Raji (cell line): Measurements from ENCODE around the gene XG.

Source experiments
- POLR2A ChIP-seq: IDR thresholded peaks from 2 replicates; pipeline ENCODE4 v1.6.1; 2011; ENCODE audit warnings: low read depth, low read length, control low read depth; ENCODE audit not compliant: insufficient read depth

Gene XG

DNA sequence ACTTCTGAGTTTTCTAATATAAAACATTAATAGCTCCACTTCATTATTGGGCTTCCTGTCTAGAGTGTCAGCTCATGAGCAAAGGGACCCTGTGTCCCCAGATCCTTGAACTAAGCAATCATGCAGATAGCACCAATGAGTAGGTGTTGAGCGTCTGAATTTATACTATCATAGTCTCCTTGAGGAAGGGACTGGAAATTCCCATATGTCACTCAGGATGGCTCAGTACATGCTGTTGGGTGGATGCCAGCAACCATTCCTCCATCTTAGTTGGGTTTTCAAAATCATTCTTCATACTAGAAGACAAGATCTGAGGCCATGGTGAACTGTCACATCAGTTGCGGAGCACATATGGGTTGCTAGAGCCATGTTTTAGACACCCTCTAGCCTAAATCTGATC, 33.0 kb upstream of the XG start:
- TF ChIP-seq POLR2A: no peak

DNA sequence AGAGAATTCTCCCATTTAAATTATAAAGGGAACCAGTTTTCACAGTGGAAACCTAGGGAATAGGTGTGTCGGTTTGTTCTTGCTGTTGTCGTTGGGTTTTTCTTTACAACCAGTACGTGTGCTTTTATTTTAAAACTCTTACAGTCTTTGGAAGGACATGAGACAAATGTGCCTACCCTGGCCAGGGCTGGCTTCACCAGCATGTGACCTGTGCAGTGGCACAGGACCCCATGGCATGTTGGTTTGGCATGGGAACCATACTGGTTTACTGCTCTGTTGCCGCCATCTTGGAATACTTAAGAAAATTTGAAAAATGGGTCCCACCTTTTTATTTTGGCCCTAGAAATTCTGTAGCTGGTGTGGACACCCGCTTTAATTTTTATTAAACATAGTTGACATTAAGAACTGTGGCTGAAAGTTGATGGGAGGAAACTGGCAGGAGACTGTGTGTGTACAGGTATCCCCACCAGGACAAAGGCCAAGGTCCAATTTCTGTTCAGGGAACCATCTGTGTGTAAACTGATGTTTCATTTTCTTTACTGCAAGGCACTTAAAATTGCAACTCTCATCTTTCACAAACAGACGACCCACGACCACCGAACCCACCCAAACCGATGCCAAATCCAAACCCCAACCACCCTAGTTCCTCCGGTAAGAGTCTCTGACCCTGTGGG, 31.9 kb upstream of the XG start:
- no peak for TF ChIP-seq POLR2A

DNA sequence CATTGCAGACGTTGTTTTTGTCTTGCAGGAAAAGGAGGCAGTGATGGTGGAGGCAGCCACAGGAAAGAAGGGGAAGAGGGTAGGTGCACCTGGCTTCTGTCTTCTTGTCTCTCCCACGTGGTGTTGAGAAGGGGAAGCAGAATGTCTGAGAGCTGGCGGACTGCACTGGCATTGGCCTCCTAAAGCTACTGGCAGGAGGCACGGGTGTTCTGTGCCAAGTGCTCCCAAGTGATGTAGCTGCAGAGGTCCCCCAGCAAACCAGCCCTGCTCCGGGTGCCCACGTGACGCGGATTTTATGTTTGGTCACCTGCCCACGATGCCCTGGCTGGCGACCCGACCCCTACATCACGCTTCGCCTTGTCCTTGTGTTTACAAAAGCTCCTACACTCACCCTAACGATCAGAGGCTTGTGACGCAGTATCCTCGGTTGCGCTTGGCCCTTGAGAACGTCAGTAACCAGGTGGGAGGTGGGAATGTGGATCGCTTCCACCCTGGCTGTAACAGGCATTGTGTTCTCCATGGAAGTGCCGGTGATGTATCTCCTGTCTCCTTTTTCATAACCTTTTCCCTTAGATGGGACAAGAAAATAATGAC, 28.5 kb upstream of the XG start:
- no peak for TF ChIP-seq POLR2A

DNA sequence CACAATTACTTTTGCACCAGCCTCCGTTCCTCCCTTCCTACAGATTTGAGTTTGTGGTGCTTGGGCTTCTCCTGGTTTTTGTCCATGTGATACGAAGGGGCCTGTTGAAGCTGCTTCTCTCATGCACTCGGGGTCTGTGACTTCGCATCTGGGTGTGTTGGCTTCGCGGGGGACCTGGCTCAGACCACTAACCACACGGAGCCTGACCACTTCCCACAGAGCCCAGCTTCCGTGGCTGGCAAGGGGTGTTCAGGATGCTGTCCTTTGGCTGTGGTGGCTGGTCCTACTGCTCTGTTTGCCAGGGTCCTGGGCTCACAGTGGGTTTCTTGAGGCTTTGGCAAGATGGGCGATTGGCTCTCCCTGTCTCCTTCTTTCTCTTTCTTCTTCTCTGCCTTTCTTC, 19.8 kb upstream of the XG start:
- TF ChIP-seq POLR2A: no peak

DNA sequence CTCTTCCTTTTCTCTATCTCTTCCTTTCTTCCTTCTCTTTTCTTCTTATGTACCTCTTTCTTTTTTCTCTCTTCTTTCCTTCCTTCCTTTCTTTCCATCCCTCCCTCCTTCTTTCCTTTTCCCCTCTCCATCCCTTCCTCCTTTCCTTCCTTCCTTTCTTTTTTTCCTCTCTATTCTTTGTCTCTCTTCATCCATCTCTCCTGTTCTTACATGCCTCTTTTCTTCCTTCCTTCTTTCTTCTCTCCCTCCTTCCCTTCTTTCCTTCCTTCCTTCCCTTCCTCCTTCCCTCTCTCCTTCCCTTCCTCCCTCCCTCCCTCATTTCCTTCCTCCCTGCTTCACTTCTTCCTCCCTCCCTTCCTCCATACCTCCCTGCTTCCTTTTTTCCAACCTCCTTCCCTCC, 19.2 kb upstream of the XG start:
- TF ChIP-seq POLR2A: no peak

DNA sequence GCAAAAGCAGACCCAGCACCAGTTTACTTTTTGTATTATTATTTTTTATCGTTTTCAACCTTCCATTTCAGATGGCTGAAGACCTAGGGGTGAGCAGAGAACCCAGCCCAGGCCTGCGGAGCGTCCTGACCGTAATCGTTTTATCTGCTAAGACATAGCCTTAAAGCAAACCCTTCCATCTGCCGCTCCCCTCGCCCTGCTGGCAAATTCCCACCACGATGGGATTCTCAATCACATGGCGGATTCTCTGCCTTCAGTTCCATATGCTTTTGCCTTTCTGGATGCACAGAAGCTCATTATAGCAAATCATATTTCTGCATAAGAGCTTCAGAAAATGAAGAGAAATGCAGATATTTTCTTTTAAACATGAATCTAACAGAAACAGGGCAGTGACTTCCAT, 18.6 kb upstream of the XG start:
- no peak for TF ChIP-seq POLR2A

DNA sequence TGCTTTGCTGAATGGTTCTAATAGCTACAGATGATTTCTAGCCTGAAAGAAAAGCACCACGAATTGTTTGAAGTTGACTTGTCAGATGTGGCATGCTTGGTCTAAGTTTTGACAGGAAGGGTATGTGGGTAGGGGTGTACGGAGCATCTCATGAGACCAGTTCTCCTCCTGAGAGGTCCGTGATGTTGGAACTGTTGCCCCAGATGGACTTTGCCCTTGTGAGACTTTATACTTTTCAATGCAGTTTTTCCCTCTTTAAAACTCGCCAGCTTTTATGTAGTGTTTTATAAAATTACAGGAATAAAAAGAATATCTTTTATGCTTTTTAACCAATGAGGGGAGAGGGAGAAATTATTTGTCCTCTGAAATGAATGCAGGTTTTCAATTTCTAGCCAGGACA, 16.6 kb upstream of the XG start:
- no peak for TF ChIP-seq POLR2A

DNA sequence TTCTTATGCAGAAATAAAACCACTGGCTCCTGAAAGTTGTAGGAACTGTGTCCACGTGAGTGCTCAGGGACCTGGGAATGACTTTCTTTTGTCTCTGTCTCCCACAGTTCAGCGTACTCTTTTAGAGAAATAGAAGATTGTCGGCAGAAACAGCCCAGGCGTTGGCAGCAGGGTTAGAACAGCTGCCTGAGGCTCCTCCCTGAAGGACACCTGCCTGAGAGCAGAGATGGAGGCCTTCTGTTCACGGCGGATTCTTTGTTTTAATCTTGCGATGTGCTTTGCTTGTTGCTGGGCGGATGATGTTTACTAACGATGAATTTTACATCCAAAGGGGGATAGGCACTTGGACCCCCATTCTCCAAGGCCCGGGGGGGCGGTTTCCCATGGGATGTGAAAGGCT, 11.2 kb upstream of the XG start:
- TF ChIP-seq POLR2A: no peak

DNA sequence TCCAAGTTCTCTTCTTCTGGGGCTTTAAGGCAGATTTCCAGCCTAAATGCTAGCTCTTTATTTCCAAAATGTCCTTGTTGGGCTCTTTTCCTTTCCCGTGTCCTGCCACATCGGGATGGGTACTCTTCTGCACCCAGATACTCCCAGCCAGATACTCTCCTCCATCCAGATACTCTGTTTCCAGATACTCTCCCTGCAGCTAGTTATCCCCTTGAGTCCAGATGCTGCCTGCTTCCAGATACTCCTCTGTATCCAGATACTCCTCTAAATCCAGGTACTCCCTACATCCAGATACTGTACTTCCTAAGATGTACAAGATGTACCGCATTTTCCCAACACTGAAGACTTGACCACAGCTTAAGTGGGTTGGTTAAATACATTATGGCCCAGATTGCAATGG, 10.5 kb upstream of the XG start:
- TF ChIP-seq POLR2A: no peak

DNA sequence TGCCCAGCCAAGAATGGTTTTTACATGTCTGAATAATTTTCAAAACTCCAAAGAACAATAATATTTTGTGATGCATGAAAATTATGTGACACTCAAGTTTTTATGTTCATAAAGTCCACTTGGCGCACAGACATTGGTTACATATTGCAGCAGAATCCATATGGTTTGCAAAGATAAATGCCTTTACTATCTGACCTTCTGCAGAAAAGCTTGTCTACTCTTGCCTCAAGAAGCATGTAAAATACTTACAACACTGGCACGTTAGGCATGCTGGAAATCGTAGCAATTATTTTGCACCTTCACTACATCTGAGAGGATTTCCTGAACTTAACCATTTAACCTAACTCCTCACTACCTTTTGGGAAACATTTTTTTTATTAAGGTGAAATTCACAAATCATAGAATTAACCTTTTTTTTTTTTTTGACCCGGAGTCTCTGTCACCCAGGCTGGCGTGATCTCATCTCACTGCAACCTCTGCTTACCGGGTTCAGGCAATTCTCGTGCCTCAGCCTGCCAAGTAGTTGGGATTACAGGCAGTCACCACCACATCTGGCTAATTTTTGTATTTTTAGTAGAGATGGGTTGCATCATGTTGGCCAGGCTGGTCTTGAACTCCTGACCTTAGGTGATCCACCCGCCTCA, 3.5 kb upstream of the XG start:
- TF ChIP-seq POLR2A: no peak

DNA sequence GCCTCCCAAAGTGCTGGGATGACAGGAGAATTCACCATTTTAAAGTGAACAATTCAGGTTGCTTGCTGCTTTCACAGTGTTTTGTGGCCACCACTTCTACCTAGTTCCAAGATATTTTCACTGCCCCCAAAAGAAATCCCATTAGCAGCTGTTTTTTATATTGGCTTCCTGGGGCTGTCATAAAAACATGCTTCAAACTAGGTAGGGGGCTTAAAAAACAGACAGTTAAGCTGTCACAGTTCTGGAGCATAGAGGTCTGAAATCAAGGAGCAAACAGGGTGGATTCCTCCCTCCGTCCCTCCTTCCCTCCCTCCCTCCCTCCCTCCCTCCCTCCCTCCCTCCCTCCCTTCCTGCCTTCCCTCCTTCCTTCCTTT, 3.0 kb upstream of the XG start:
- no peak for TF ChIP-seq POLR2A

DNA sequence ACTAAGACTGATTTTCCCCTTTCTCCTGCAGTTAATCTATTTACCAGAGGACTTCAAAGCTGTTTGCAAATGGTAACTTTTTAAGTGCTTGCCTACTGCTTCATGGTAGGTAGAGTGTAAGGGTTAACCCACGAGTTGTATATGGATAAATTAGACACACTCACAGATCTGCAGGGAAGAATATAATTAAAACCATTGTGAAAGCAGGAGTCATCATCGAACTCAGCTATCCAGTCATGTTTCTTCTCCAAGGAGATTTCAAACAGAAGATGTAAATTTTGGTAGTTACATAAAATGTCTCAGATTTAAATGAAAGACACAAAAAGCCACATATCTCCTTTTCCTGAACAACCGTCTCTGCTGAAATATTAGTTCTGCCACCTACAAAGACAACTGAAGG, 549 bp upstream of the XG start:
- no peak for TF ChIP-seq POLR2A

DNA sequence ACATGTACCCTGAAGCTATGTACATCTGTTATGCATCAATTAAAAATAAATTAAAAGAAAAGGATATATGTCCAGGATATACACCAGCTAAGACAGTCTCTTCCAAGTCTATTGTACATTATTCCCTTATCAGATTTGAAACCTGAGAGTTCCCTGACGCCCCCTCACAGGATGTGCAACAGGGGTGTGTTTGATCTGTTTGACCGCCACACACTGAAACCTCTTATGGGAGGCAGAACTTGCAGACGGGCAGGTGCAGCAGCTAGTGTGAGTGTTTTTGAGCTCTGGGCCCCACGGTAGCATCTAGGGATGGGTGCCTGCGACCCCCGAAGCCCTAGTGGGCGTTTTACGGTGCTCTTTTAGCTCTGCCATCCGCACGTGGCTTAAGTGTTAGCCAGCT, 4.7 kb downstream of the XG start:
- no peak for TF ChIP-seq POLR2A

DNA sequence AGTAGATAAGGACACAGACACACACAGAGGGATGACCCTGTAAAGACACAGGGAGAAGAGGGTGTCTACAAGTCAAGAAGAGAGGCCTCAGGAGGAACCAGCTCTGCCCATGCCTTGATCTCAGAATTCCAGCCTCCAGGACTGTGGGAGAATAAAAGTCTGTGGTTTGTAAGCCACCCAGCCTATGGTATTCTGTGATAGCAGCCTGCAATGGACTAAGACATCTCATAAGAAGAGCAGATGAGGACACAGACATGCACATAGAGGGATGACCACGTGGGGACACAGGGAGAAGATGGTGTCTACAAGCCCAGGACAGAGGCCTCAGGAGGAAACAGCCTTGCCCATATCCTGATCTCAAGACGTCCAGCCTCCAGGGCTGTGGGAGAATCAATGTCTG, 9.4 kb downstream of the XG start:
- no peak for TF ChIP-seq POLR2A

DNA sequence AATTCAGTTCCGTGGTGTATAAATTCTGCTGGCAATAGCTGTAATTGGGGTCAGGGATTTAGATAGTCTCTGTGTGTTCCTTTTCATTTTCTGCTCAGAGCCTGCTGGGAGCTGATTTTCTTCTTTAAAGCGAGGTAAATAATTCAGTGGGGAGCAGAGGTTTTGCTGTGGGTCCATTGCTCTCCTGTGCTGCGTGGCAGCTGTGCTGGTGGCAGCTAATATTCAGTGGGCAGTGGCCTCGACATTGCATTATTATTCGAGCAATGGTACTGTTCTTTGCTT, 13.7 kb downstream of the XG start:
- TF ChIP-seq POLR2A: no peak

DNA sequence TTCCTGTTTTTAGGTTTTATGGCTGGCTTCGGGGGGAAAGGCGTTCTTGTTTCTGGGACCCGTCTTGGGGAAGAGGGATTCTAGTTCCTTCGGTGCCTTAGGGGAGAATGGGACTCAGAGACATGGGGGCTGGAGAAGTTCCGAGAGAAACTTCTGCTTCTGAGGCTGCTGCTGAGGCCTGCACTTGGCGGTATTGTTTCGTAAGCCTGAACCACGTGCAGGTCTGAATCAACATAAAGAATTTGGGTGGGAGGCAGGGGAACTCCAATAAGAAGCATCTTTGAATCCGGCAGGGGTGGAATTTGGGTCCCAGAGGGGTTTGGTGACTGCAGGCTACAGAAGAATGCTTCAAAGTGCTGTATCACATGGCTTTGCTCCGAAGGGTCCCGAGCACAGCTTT, 15.1 kb downstream of the XG start:
- TF ChIP-seq POLR2A: no peak
